OCI-LY7 (cell line): ENCODE results near the gene NCAPD2.

ENCODE experiments used
- EZH2phosphoT487 ChIP-seq: fragments of 200-600 bp; sonication (generic); IDR thresholded peaks from 2 replicates; pipeline ENCODE4 v1.6.1; 2018; ENCODE audit warnings: low read depth, borderline replicate concordance, mild to moderate bottlenecking, mixed run types, antibody characterized with exemption, low read length, moderate library complexity, mixed read lengths
- TF ChIP-seq, protein P1 (sequence below): fragments of 200-600 bp; sonication (generic); conservative IDR thresholded peaks from 2 replicates; pipeline ENCODE4 v1.5.1; 2014; ENCODE audit warnings: mild to moderate bottlenecking, antibody characterized with exemption, low read length, moderate library complexity, mixed read lengths

DNA sequence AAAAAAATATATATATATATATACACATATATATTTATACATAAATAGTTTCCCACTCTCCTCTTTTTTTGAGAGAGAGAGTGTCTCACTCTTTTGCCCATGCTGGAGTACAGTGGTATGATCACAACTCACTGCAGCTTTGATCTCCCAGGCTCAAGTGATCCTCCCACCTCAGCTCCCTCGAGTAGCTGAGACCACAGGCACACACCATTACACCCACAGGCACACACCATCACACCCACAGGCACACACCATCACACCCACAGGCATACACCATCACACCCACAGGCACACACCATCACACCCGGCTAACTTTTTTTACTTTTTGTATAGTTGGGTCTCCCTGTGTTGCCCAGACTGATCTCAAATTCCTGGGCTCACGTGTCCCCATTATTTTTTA is 26.3 kb downstream of the NCAPD2 start:
- TF ChIP-seq, protein P1, sequence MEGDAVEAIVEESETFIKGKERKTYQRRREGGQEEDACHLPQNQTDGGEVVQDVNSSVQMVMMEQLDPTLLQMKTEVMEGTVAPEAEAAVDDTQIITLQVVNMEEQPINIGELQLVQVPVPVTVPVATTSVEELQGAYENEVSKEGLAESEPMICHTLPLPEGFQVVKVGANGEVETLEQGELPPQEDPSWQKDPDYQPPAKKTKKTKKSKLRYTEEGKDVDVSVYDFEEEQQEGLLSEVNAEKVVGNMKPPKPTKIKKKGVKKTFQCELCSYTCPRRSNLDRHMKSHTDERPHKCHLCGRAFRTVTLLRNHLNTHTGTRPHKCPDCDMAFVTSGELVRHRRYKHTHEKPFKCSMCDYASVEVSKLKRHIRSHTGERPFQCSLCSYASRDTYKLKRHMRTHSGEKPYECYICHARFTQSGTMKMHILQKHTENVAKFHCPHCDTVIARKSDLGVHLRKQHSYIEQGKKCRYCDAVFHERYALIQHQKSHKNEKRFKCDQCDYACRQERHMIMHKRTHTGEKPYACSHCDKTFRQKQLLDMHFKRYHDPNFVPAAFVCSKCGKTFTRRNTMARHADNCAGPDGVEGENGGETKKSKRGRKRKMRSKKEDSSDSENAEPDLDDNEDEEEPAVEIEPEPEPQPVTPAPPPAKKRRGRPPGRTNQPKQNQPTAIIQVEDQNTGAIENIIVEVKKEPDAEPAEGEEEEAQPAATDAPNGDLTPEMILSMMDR: no peak
- no peak for TF ChIP-seq EZH2phosphoT487
